Hepatocyte (in vitro differentiated cells): ENCODE data around the gene ODF4.

Source experiments
- EZH2 ChIP-seq: fragments of 200-600 bp; sonication (generic); IDR thresholded peaks from 2 replicates; pipeline ENCODE4 v1.6.1; 2016; ENCODE audit warnings: antibody characterized with exemption, mild to moderate bottlenecking, borderline replicate concordance
- TF ChIP-seq, protein P1 (sequence below): fragments of 200-600 bp; sonication (generic); IDR thresholded peaks from 2 replicates; pipeline ENCODE4 v1.5.1; 2016; ENCODE audit warnings: antibody characterized with exemption, mild to moderate bottlenecking; ENCODE audit not compliant: poor library complexity

DNA sequence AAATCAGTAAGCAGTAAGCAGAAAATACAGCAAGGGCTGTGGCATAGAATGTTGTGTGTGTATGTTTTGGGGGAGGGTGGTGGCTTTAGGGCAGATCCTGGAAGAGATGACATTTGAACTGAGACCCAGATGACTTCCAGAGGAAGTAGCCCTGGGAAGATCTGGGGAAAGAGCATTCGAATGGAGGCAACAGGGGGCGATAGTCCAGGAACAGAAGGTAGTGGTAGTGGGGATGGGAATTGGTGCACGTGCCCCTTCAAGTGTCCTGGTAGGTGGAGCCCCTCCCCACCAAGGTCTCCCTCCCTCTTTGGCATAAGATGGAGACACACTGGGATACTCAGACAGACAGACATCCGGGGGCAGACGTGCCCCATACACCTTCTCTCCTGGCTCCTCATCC is 15.5 kb upstream of the ODF4 start:
- TF ChIP-seq, protein P1, sequence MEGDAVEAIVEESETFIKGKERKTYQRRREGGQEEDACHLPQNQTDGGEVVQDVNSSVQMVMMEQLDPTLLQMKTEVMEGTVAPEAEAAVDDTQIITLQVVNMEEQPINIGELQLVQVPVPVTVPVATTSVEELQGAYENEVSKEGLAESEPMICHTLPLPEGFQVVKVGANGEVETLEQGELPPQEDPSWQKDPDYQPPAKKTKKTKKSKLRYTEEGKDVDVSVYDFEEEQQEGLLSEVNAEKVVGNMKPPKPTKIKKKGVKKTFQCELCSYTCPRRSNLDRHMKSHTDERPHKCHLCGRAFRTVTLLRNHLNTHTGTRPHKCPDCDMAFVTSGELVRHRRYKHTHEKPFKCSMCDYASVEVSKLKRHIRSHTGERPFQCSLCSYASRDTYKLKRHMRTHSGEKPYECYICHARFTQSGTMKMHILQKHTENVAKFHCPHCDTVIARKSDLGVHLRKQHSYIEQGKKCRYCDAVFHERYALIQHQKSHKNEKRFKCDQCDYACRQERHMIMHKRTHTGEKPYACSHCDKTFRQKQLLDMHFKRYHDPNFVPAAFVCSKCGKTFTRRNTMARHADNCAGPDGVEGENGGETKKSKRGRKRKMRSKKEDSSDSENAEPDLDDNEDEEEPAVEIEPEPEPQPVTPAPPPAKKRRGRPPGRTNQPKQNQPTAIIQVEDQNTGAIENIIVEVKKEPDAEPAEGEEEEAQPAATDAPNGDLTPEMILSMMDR, result no peak
- no peak for TF ChIP-seq EZH2
